Smooth muscle cell (in vitro differentiated cells): ENCODE measurements around the gene PJA2. TPM values are rescaled to one million over a fixed set of nuclear protein-coding genes. Genes with fewer than 3 reads are reported as not detected.

Source experiments
- DNase-seq: peaks from one replicate; lab custom pipeline; 2025; ENCODE audit not compliant: unreplicated experiment; lab: John Stamatoyannopoulos, UW
- H2AFZ ChIP-seq: fragments of 200-600 bp; sonication (generic); 2 replicates; pipeline ENCODE4 v1.6.0; 2016; ENCODE audit warnings: antibody characterized with exemption, low read depth, mild to moderate bottlenecking
- H3F3A ChIP-seq: fragments of 200-600 bp; sonication (generic); 2 replicates; pipeline ENCODE4 v1.6.0; 2017; ENCODE audit warnings: antibody characterized with exemption, low read depth
- H3K27ac ChIP-seq: fragments of 200-600 bp; sonication (generic); 2 replicates; pipeline ENCODE4 v1.5.1; 2016; ENCODE audit warnings: low read depth, mild to moderate bottlenecking
- H3K27me3 ChIP-seq: fragments of 200-600 bp; sonication (generic); 2 replicates; pipeline ENCODE4 v1.6.1; 2016; ENCODE audit warnings: low read depth, mild to moderate bottlenecking
- H3K36me3 ChIP-seq: fragments of 200-600 bp; sonication (generic); 2 replicates; pipeline ENCODE4 v1.5.1; 2016; ENCODE audit warnings: low read depth
- H3K4me1 ChIP-seq: fragments of 200-600 bp; sonication (generic); 2 replicates; pipeline ENCODE4 v1.5.1; 2016; ENCODE audit warnings: low read depth
- H3K4me2 ChIP-seq: fragments of 200-600 bp; sonication (generic); 2 replicates; pipeline ENCODE4 v1.6.0; 2016; ENCODE audit warnings: mild to moderate bottlenecking
- H3K4me3 ChIP-seq: fragments of 200-600 bp; sonication (generic); 2 replicates; pipeline ENCODE4 v1.5.1; 2016; ENCODE audit warnings: mild to moderate bottlenecking
- H3K79me2 ChIP-seq: fragments of 200-600 bp; sonication (generic); 2 replicates; pipeline ENCODE4 v1.6.0; 2016; ENCODE audit warnings: low read depth, mild to moderate bottlenecking
- H3K9ac ChIP-seq: fragments of 200-600 bp; sonication (generic); 2 replicates; pipeline ENCODE4 v1.6.0; 2016; ENCODE audit warnings: low read depth
- H3K9me3 ChIP-seq: fragments of 200-600 bp; sonication (generic); replicated peaks from 2 replicates; pipeline ENCODE4 v1.5.1; 2016; ENCODE audit warnings: low read depth
- H4K20me1 ChIP-seq: fragments of 200-600 bp; sonication (generic); 2 replicates; pipeline ENCODE4 v1.6.0; 2016; ENCODE audit warnings: low read depth
- WGBS: methylation state at CpG from one replicate; pipeline ENCODE4 v1.1.7; 2016; ENCODE audit warnings: low lambda C conversion rate; 5-methylcytosine and 5-hydroxymethylcytosine counted together
- polyA plus RNA-seq: library from polyadenylated mRNA; unstranded; fragments of >200 nt; fragmentation: Nextera tagmentation; extraction: Ambion mirVana; gene quantifications from 2 replicates; pipeline ENCODE4 v1.2.1, GENCODE V29; 2016
- total RNA-seq: library from RNA; depleted of rRNA; stranded (reverse); fragments of >200 nt; gene quantifications from 2 replicates; pipeline ENCODE4 v1.2.3, GENCODE V29; 2014
- TF ChIP-seq, protein P1 (sequence below): fragments of 200-600 bp; sonication (generic); IDR thresholded peaks from 2 replicates; pipeline ENCODE4 v1.5.1; 2017; ENCODE audit warnings: borderline replicate concordance, mild to moderate bottlenecking, antibody characterized with exemption; ENCODE audit not compliant: insufficient read depth, poor library complexity, severe bottlenecking

The PJA2 gene
- total and polyA plus RNA-seq, 2 experiments from 2014 or later = 84.0 to 183 TPM

GRCh38 chr5:109410389-109411148 lies 795 bp upstream of the PJA2 start:
- peaks cover 37% of the 10 kb centered on the region for H3K79me2 ChIP-seq
- DNase-seq = peak; percentile 55
- WGBS = under 1% methylated on average over 26 of the region's 26 CpGs

DNA sequence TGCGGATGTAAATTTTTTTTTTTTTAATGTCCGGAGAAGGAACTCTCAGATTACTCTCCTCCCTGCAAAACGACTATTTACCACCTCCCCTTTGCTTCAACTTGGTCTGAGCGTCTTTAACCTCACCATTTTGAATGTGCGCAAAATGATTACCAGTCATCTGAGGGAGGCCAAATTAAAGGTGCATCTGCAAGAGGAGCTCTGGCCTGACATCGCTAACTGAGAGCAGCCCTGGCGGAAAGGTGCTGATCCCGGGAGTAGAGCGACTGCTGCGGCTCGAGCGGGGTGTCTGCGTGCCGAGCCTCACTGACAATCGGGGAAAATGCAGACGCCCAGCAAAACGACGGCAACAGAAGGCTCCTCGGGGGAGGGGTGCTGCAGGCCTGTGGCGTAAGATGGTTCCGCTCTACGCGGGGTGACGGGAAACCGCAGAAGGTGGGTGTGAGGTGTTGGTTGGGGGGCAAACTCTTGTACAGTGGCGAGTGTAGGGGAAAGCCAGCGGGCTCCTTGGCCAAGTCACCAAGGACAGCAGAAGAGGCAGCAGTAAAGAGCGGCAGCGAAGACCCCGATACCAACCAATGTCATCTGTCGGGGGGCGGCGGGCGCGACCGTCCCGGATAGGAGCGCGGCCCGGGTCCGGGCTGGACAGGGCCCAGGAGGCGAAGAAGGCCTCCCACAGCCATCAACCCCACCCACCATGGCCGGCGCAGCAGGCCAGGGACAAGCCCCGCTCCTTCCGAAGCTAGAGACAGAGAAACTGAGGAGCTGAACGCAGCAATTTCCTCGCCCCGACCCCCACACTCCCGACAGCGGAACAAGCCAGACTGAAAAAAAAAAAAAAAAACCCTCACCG lies 557 bp downstream of the PJA2 start:
- under 1% methylated on average over 50 of the region's 52 CpGs for WGBS
- Histone ChIP-seq H4K20me1 (peaks cover 50% of the 10 kb centered on the region), H3K27ac (peak overlapping the region; percentile 97), H3K9me3 (no peaks in the 10 kb centered on the region), H3K9ac (peak overlapping the region; percentile 98), H3K4me3 (peak overlapping the region; percentile 84), H3K4me2 (peak overlapping the region; percentile 91), H2AFZ (no peak overlapping the region), H3K79me2 (peaks cover 50% of the 10 kb centered on the region), H3F3A (no peaks in the 10 kb centered on the region), H3K27me3 (no peaks in the 10 kb centered on the region), H3K36me3 (no peaks in the 10 kb centered on the region), H3K4me1 (peaks cover 35% of the 10 kb centered on the region)
- DNase-seq = peak; percentile 60
- TF ChIP-seq, protein P1, sequence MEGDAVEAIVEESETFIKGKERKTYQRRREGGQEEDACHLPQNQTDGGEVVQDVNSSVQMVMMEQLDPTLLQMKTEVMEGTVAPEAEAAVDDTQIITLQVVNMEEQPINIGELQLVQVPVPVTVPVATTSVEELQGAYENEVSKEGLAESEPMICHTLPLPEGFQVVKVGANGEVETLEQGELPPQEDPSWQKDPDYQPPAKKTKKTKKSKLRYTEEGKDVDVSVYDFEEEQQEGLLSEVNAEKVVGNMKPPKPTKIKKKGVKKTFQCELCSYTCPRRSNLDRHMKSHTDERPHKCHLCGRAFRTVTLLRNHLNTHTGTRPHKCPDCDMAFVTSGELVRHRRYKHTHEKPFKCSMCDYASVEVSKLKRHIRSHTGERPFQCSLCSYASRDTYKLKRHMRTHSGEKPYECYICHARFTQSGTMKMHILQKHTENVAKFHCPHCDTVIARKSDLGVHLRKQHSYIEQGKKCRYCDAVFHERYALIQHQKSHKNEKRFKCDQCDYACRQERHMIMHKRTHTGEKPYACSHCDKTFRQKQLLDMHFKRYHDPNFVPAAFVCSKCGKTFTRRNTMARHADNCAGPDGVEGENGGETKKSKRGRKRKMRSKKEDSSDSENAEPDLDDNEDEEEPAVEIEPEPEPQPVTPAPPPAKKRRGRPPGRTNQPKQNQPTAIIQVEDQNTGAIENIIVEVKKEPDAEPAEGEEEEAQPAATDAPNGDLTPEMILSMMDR = no peak

More at GRCh38 chr5:109410389-109411148, 795 bp upstream of the PJA2 start:
- H4K20me1 ChIP-seq = peaks cover 37% of the 10 kb centered on the region
- H3K4me1 ChIP-seq = peaks cover 35% of the 10 kb centered on the region
- peak overlapping the region; percentile 57 for H3K4me3 ChIP-seq
- no peaks in the 10 kb centered on the region for H3K9me3 ChIP-seq
- peak overlapping the region; percentile 31 for H2AFZ ChIP-seq
- H3K9ac ChIP-seq = peak overlapping the region; percentile 90
- H3K4me2 ChIP-seq = peak overlapping the region; percentile 85
- TF ChIP-seq, protein P1 = no peak
- peak overlapping the region; percentile 97 for H3K27ac ChIP-seq
- H3K27me3 ChIP-seq = no peaks in the 10 kb centered on the region
- no peaks in the 10 kb centered on the region for H3K36me3 ChIP-seq
- H3F3A ChIP-seq = no peaks in the 10 kb centered on the region

- Histone ChIP-seq H3K79me2 (peaks cover 63% of the 10 kb centered on the region), H3K27ac (peak overlapping the region; percentile 97), H3K4me3 (peak overlapping the region; percentile 84), H2AFZ (no peak overlapping the region), H4K20me1 (peaks cover 63% of the 10 kb centered on the region), H3K4me2 (peak overlapping the region; percentile 91), H3F3A (no peaks in the 10 kb centered on the region), H3K27me3 (no peaks in the 10 kb centered on the region), H3K9me3 (no peaks in the 10 kb centered on the region), H3K4me1 (peaks cover 34% of the 10 kb centered on the region), H3K36me3 (no peaks in the 10 kb centered on the region), H3K9ac (peak overlapping the region; percentile 98)
- TF ChIP-seq, protein P1 = no peak
- WGBS = 55% methylated on average over 2 of the region's 2 CpGs
- no peak for DNase-seq
Observed at GRCh38 chr5:109407913-109408312, 1.9 kb downstream of the PJA2 start.
